ENCODE measurements around the gene TLE7.

DNA sequence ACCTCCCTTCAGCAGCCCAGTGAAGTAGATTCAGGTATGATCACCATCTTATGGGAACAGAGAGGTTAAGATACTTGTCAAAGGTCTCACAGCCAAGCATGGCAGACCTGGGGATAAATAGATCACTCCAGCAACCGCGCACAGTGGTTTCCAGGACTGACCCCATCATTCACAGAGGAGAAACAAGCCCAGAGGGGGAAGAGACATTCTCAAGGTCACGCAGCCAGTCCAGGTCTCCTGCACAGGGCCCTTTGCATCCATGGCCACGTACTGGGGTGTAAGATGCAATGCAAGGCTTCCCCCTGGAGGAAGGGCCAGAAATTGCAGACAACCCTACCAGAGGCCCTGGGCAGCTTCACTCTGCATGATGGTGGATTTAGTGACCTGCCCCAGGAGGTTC, 19.9 kb downstream of the TLE7 start:
- TF ChIP-seq, protein P1, sequence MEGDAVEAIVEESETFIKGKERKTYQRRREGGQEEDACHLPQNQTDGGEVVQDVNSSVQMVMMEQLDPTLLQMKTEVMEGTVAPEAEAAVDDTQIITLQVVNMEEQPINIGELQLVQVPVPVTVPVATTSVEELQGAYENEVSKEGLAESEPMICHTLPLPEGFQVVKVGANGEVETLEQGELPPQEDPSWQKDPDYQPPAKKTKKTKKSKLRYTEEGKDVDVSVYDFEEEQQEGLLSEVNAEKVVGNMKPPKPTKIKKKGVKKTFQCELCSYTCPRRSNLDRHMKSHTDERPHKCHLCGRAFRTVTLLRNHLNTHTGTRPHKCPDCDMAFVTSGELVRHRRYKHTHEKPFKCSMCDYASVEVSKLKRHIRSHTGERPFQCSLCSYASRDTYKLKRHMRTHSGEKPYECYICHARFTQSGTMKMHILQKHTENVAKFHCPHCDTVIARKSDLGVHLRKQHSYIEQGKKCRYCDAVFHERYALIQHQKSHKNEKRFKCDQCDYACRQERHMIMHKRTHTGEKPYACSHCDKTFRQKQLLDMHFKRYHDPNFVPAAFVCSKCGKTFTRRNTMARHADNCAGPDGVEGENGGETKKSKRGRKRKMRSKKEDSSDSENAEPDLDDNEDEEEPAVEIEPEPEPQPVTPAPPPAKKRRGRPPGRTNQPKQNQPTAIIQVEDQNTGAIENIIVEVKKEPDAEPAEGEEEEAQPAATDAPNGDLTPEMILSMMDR (tag by site-specific recombination; IDR thresholded peaks at IDR 0.05), result no peak
- no peak for TF ChIP-seq ZBTB7A (tag by site-specific recombination; IDR thresholded peaks at IDR 0.05; ENCODE audit: low read depth)
- no peak for TF ChIP-seq YY1 (tag by site-specific recombination; IDR thresholded peaks at IDR 0.05)
- no peak for TF ChIP-seq ZNF555 (tag by site-specific recombination; conservative IDR thresholded peaks at IDR 0.05)

All from HEK293 (cell line).